Measurements from ENCODE around the gene MAP2K6. TPM values are rescaled to one million over a fixed set of nuclear protein-coding genes. Genes with fewer than 3 reads are reported as not detected.

The MAP2K6 gene
- total and polyA plus RNA-seq, 3 donors from 2014 or later: 2.6 to 2.8 (median 2.7) TPM

DNA sequence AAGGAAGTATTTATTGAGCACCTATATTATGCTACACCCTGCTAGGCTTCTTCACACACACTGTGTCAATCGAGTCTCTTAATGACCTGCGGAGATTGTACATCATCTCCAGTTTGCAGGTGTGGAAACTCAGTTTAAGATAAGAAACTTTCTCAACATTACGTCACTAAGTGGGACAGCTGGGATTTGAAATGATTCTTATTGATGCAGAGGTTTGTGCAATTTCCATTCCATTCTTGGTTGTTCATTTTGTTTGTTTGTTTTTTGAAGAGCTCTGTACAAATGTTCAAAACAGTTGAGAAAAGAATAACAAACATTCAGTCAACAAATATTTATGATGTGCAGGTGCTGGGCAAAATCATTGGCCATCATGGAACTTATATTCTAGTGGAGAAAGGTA is 84.8 kb downstream of the MAP2K6 start:
- H3K9me3 ChIP-seq: no peaks in the 10 kb centered on the region
- DNase-seq: no peak
- H3K27ac ChIP-seq: no peak overlapping the region
- no peaks in the 10 kb centered on the region for H3K36me3 ChIP-seq (ENCODE audit: low read depth, missing control alignments)
- no peaks in the 10 kb centered on the region for H3K4me1 ChIP-seq
- H3K27me3 ChIP-seq: no peaks in the 10 kb centered on the region
- intact Hi-C loops (cut with DNase I; ENCODE audit: low total_unique reads): no loop called here
- WGBS, 2 donors: 86 to 90% methylated on average over 3 of the region's 3 CpGs
- TF ChIP-seq, protein P1, sequence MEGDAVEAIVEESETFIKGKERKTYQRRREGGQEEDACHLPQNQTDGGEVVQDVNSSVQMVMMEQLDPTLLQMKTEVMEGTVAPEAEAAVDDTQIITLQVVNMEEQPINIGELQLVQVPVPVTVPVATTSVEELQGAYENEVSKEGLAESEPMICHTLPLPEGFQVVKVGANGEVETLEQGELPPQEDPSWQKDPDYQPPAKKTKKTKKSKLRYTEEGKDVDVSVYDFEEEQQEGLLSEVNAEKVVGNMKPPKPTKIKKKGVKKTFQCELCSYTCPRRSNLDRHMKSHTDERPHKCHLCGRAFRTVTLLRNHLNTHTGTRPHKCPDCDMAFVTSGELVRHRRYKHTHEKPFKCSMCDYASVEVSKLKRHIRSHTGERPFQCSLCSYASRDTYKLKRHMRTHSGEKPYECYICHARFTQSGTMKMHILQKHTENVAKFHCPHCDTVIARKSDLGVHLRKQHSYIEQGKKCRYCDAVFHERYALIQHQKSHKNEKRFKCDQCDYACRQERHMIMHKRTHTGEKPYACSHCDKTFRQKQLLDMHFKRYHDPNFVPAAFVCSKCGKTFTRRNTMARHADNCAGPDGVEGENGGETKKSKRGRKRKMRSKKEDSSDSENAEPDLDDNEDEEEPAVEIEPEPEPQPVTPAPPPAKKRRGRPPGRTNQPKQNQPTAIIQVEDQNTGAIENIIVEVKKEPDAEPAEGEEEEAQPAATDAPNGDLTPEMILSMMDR (IDR thresholded peaks at IDR 0.05): no peak
- TF ChIP-seq POLR2A (IDR thresholded peaks at IDR 0.05): no peak
- no peak overlapping the region for H3K4me3 ChIP-seq

DNA sequence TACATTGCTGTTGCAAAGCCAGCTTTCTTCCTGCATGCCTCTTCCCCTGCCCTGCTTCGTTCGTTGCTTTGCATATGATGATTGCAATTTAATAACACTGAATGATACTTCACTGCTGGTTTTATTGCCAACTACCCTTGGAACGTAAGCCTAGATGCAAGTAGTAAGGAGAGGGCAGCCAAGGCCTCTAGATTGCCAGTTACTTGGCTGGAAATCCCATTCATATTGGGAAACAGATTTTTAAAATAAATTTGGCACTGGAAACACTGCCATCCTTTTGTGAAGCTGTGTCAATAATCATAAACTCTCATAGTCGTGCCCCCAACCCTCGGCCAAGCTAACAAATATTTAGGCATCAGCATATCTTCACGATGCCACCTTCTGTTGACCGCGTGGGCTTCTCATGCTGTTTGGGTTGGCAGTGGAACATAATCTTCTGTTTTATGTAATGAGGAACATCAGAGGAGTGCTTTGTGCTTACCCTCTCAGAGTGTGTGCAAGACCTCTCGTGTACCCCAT is 86.5 kb downstream of the MAP2K6 start:
- Histone ChIP-seq H3K9me3 (no peaks in the 10 kb centered on the region), H3K36me3 (ENCODE audit: low read depth, missing control alignments) (no peaks in the 10 kb centered on the region), H3K4me3 (no peak overlapping the region), H3K27ac (no peak overlapping the region), H3K4me1 (no peaks in the 10 kb centered on the region), H3K27me3 (no peaks in the 10 kb centered on the region)
- WGBS, 2 donors: 48 to 57% methylated on average over 9 of the region's 9 CpGs
- intact Hi-C loops (cut with DNase I; ENCODE audit: low total_unique reads): no loop called here
- TF ChIP-seq POLR2A (IDR thresholded peaks at IDR 0.05): no peak
- TF ChIP-seq, protein P1 (IDR thresholded peaks at IDR 0.05): no peak
- DNase-seq: no peak

DNA sequence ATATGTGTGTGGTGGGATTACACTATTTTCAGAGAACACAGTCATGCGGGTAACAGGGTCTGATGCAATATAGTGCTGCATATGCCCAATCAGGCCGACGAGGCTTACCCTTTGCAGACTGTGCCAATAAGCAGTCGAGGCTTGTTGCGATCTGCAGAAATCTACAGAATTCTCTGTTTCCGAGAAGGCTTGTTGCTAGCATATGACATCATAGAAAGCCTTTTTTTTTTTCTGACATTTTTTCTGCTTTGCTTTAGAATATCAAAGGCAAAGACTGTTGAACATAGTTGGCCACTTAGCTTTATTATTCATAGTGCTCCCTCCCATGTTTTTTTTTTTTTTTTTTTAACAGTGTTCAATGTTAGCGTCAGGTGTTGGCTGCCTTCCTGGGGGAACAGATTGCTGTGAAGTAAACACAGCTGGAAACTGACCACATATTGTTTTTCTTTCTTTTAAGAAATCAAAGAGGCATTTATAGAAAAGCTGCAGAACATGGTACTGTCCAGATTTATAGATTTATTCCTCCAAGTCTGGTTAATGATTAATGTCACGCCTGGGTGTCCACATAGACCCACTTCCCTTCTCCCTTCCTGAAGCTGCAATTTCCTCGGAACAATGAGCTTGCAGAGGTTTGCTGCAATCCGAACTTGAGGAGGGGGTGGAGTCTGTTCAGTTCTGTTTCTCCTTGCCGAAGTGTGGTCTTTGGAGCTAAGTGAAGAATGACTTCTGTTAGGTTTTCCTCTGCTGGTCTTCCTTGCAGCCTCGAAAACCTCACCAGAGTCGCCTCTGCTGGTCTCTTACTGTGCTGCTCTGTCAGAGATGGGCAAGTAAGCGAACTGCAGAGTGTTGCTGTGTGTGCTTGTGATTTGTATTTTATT is 87.3 kb downstream of the MAP2K6 start:
- TF ChIP-seq, protein P1 (IDR thresholded peaks at IDR 0.05): no peak
- no peak for TF ChIP-seq POLR2A (IDR thresholded peaks at IDR 0.05)
- intact Hi-C loops (cut with DNase I; ENCODE audit: low total_unique reads): no loop called here
- no peaks in the 10 kb centered on the region for H3K9me3 ChIP-seq
- peak overlapping the region in 1 of 2 donors; percentile 48 for H3K27ac ChIP-seq
- no peaks in the 10 kb centered on the region for H3K27me3 ChIP-seq
- H3K4me3 ChIP-seq: no peak overlapping the region
- no peaks in the 10 kb centered on the region for H3K36me3 ChIP-seq (ENCODE audit: low read depth, missing control alignments)
- no peaks in the 10 kb centered on the region for H3K4me1 ChIP-seq
- peak; percentile 32 for DNase-seq
- WGBS, 2 donors: 30 to 42% methylated on average over 14 of the region's 14 CpGs

DNA sequence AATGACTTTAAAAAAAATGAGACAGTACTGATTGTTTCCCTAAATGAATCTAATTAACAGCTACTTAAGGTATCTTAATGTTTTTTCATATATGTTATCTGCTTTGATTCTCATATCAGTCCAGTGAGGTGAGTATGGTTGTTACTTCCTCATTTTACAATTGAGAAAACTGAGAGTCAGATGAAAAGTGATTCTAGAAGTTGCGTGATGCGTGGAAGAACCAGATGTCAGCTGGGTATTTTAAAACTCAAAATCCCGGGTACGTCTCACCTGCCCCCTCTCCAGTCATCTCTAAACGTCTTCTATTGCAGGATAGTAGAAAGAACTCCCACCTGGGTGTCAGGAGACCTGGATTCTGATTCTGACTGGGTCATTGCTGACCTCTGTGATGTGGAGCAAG is 89.2 kb downstream of the MAP2K6 start:
- H3K9me3 ChIP-seq: no peaks in the 10 kb centered on the region
- H3K36me3 ChIP-seq (ENCODE audit: low read depth, missing control alignments): no peaks in the 10 kb centered on the region
- no peak overlapping the region for H3K27ac ChIP-seq
- no peaks in the 10 kb centered on the region for H3K27me3 ChIP-seq
- TF ChIP-seq, protein P1 (IDR thresholded peaks at IDR 0.05): no peak
- no peak for TF ChIP-seq POLR2A (IDR thresholded peaks at IDR 0.05)
- DNase-seq: no peak
- no peaks in the 10 kb centered on the region for H3K4me1 ChIP-seq
- H3K4me3 ChIP-seq: no peak overlapping the region
- 88% methylated on average over 5 of the region's 5 CpGs for WGBS, 2 donors
- intact Hi-C loops (cut with DNase I; ENCODE audit: low total_unique reads): no loop called here
